Colonic mucosa (tissue), 4 donors: Measurements from ENCODE around the gene PLPP3. TPM values are rescaled to one million over a fixed set of nuclear protein-coding genes. Genes with fewer than 3 reads are reported as not detected.

Experiments used
- DNase-seq: peaks from one replicate; pipeline ENCODE4 v3.0.0-alpha.2; 2020
- H3K27ac ChIP-seq: fragments of 200-600 bp; one replicate; pipeline ENCODE4 v1.8.0; 2021
- H3K27me3 ChIP-seq: fragments of 200-600 bp; one replicate; pipeline ENCODE4 v1.8.0; 2021
- H3K36me3 ChIP-seq: fragments of 200-600 bp; one replicate; pipeline ENCODE4 v1.8.0; 2021
- H3K4me1 ChIP-seq: fragments of 200-600 bp; one replicate; pipeline ENCODE4 v1.8.0; 2021; ENCODE audit warnings: mild to moderate bottlenecking
- H3K4me3 ChIP-seq: fragments of 200-600 bp; one replicate; pipeline ENCODE4 v1.8.0; 2021
- H3K9ac ChIP-seq, 2 donors: one replicate each; pipeline ENCODE4 v1.7.0; 2013; ENCODE audit warnings: control low read depth in 2 of 2, low read depth in 2 of 2, low read length in 2 of 2
- H3K9me3 ChIP-seq: fragments of 200-600 bp; one replicate; pipeline ENCODE4 v1.8.0; 2021
- intact Hi-C: fragments of 100-400 bp; cut with DNase I; formaldehyde crosslinking; loops from one replicate; pipeline ENCODE4 v1.14.1; 2022
- total RNA-seq, 2 donors: library from RNA; stranded (reverse); fragmentation: NEBNext Ultra II Directional in 1 of 2; extraction: Animal tissue kit (Norgen Biotek cat#: 25700) in 1 of 2; gene quantifications; one replicate each; pipeline ENCODE4 v1.2.1, GENCODE V29; 2021
- TF ChIP-seq, protein P1 (sequence below): fragments of 200-600 bp; IDR thresholded peaks from one replicate; pipeline ENCODE4 v1.8.0; 2022; ENCODE audit warnings: antibody characterized with exemption, mild to moderate bottlenecking
- donor health status: healthy.
- donor health status: DM: no; HTN: no; CAD: no.
- donor health status: DM: no; HTN: no; CAD: no.

Gene PLPP3
- total RNA-seq, 2 donors from 2014 or later, result 18.6 to 33.3 TPM

- Histone ChIP-seq H3K9me3 (no peaks in the 10 kb centered on the region), H3K9ac (no peak overlapping the region), H3K27ac (no peak overlapping the region), H3K27me3 (no peaks in the 10 kb centered on the region), H3K36me3 (no peaks in the 10 kb centered on the region), H3K4me1 (peaks cover 1% of the 10 kb centered on the region), H3K4me3 (no peak overlapping the region)
- intact Hi-C loops, result no loop called here
- no peak for DNase-seq
- TF ChIP-seq, protein P1, sequence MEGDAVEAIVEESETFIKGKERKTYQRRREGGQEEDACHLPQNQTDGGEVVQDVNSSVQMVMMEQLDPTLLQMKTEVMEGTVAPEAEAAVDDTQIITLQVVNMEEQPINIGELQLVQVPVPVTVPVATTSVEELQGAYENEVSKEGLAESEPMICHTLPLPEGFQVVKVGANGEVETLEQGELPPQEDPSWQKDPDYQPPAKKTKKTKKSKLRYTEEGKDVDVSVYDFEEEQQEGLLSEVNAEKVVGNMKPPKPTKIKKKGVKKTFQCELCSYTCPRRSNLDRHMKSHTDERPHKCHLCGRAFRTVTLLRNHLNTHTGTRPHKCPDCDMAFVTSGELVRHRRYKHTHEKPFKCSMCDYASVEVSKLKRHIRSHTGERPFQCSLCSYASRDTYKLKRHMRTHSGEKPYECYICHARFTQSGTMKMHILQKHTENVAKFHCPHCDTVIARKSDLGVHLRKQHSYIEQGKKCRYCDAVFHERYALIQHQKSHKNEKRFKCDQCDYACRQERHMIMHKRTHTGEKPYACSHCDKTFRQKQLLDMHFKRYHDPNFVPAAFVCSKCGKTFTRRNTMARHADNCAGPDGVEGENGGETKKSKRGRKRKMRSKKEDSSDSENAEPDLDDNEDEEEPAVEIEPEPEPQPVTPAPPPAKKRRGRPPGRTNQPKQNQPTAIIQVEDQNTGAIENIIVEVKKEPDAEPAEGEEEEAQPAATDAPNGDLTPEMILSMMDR, result no peak
Measured at GRCh38 chr1:56534130-56534651, 45.2 kb downstream of the PLPP3 start.

DNA sequence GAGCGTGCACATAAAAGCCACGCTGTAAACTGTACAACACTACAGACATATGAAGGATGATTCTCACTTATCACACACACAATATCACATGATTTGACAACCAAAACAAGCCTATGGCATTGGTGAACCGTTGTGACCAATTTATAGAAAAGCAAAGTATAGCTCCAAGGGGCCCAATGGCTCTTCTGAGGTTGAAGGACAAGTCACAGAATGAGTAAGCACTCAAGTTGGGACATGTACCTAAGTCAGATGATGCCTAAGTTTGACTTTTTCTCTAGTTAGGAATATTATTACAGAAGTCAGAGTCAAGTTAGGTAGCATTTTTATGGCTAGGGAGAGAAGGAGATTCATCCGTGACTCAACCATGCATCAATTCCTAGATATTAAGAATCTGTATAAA, 45.7 kb downstream of the PLPP3 start:
- no peak overlapping the region for H3K27ac ChIP-seq
- no peaks in the 10 kb centered on the region for H3K27me3 ChIP-seq
- no peaks in the 10 kb centered on the region for H3K36me3 ChIP-seq
- TF ChIP-seq, protein P1, result no peak
- intact Hi-C loops, result no loop called here
- no peak overlapping the region for H3K9ac ChIP-seq
- H3K9me3 ChIP-seq, result no peaks in the 10 kb centered on the region
- no peak for DNase-seq
- no peak overlapping the region for H3K4me3 ChIP-seq
- peaks cover 4% of the 10 kb centered on the region for H3K4me1 ChIP-seq

DNA sequence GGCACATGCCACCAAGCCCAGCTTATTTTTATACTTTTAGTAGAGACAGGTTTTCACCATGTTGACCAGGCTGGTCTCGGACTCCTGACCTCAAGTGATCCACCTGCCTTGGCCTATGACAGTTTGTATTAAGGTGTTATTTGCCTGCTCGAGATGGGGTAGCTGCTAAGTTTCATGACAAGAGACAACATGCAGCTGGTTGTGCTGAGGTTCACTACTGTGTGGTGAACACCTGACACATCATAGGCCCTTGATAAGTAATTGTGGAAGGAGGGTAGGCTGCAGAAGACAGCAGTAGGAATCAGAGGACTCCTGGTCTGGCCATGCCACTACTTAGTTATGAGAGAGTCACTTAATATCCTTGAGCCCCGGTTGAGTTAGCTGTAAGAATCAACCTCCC, 46.2 kb downstream of the PLPP3 start:
- H3K27me3 ChIP-seq, result no peaks in the 10 kb centered on the region
- no peaks in the 10 kb centered on the region for H3K36me3 ChIP-seq
- intact Hi-C loops, result no loop called here
- TF ChIP-seq, protein P1, result no peak
- H3K4me3 ChIP-seq, result no peak overlapping the region
- no peak for DNase-seq
- H3K27ac ChIP-seq, result no peak overlapping the region
- no peak overlapping the region for H3K9ac ChIP-seq
- no peaks in the 10 kb centered on the region for H3K9me3 ChIP-seq
- H3K4me1 ChIP-seq, result peaks cover 4% of the 10 kb centered on the region

GRCh38 chr1:56532350-56532683, 47.0 kb downstream of the PLPP3 start:
- Histone ChIP-seq H3K9ac (no peak overlapping the region), H3K4me3 (no peak overlapping the region), H3K9me3 (no peaks in the 10 kb centered on the region), H3K27me3 (no peaks in the 10 kb centered on the region), H3K27ac (no peak overlapping the region), H3K36me3 (no peaks in the 10 kb centered on the region), H3K4me1 (peaks cover 6% of the 10 kb centered on the region)
- TF ChIP-seq, protein P1, result no peak
- intact Hi-C loops, result no loop called here
- no peak for DNase-seq

GRCh38 chr1:56531624-56532349, 47.6 kb downstream of the PLPP3 start:
- H3K4me1 ChIP-seq, result peaks cover 12% of the 10 kb centered on the region

More at GRCh38 chr1:56531624-56532349, 47.6 kb downstream of the PLPP3 start:
- TF ChIP-seq, protein P1, result no peak
- Histone ChIP-seq H3K9ac (no peak overlapping the region), H3K4me3 (no peak overlapping the region), H3K9me3 (no peaks in the 10 kb centered on the region), H3K36me3 (no peaks in the 10 kb centered on the region), H3K27me3 (no peaks in the 10 kb centered on the region), H3K27ac (no peak overlapping the region)
- intact Hi-C loops, result no loop called here
- no peak for DNase-seq
